RWPE1 (cell line): ENCODE measurements around the gene RPS6KB1.
"Not testable (repeated sequence)": the region's sequence is repeated elsewhere in the genome, so short reads cannot be mapped to it uniquely, and the experiment has no call there.

ENCODE experiments used
- CTCF ChIA-PET: fragments of 350-600 bp; sonication (Branson Sonifier 250); formaldehyde crosslinking; extraction: SDS; loops from one replicate; lab custom pipeline; 2021; lab: Yijun Ruan, JAX
- POLR2A ChIA-PET: fragments of 400-600 bp; formaldehyde crosslinking; extraction: SDS; loops from one replicate; lab custom pipeline; 2020; ENCODE audit warnings: antibody characterized with exemption; ENCODE audit not compliant: low non-redundant PET; lab: Yijun Ruan, JAX
- DNase-seq: peaks from one replicate; pipeline ENCODE4 v3.0.0; 2012; ENCODE audit warnings: low spot score
- H3K27ac ChIP-seq: fragments of 450-650 bp; 2 replicates; pipeline ENCODE4 v1.5.1; 2017
- CTCF ChIP-seq: fragments of 450-650 bp; conservative IDR thresholded peaks from 2 replicates; pipeline ENCODE4 v1.5.1; 2017; ENCODE audit warnings: low read depth, mild to moderate bottlenecking

RPS6KB1 gene

GRCh38 chr17:59940697-59941096 is 47.8 kb downstream of the RPS6KB1 start:
- DNase-seq, POLR2A ChIA-PET, CTCF ChIA-PET, H3K27ac ChIP-seq: not testable (repeated sequence)

GRCh38 chr17:59941131-59941530 is 48.2 kb downstream of the RPS6KB1 start:
- ChIA-PET POLR2A (no interaction called here), CTCF (interaction anchor here (0.6 kb wide), 1 partner anchor 443 kb away, joined by 3 read pairs; no protein-coding TSS in a partner anchor)
- H3K27ac ChIP-seq, result no peak overlapping the region
- no peak for TF ChIP-seq CTCF
- DNase-seq, result no peak

GRCh38 chr17:59946433-59946832 is 53.5 kb downstream of the RPS6KB1 start:
- H3K27ac ChIP-seq, DNase-seq, CTCF ChIA-PET, POLR2A ChIA-PET: not testable (repeated sequence)

GRCh38 chr17:59947310-59947709 is 54.4 kb downstream of the RPS6KB1 start:
- DNase-seq, CTCF ChIA-PET, H3K27ac ChIP-seq, POLR2A ChIA-PET: not testable (repeated sequence)

- no peak for DNase-seq
- TF ChIP-seq CTCF, result no peak
- H3K27ac ChIP-seq, result no peak overlapping the region
- CTCF ChIA-PET, result no interaction called here
- POLR2A ChIA-PET, result interaction anchor here (1.4 kb wide), 1 partner anchor 15 kb away, joined by 3 read pairs; the partner anchor contains the start of gene RNFT1
These were observed 57.1 kb downstream of the RPS6KB1 start for GRCh38 chr17:59950049-59950448.

GRCh38 chr17:59954856-59955255 is 61.9 kb downstream of the RPS6KB1 start:
- CTCF ChIA-PET, result no interaction called here
- POLR2A ChIA-PET, result no interaction called here
- DNase-seq, result no peak

GRCh38 chr17:59959574-59959973 is 66.7 kb downstream of the RPS6KB1 start:
- DNase-seq, H3K27ac ChIP-seq, POLR2A ChIA-PET: not testable (repeated sequence)
- CTCF ChIA-PET, result interaction anchor here (1.1 kb wide), 1 partner anchor 77 kb away, joined by 3 read pairs; no protein-coding TSS in a partner anchor

More at GRCh38 chr17:59954856-59955255, 61.9 kb downstream of the RPS6KB1 start:
- TF ChIP-seq CTCF, result no peak
- no peak overlapping the region for H3K27ac ChIP-seq

- no peak overlapping the region for H3K27ac ChIP-seq
- DNase-seq, result no peak
- TF ChIP-seq CTCF, result no peak
- POLR2A ChIA-PET, result no interaction called here
- CTCF ChIA-PET, result interaction anchor here (1.0 kb wide), 1 partner anchor 209 kb away, joined by 3 read pairs; no protein-coding TSS in a partner anchor
These were observed 69.9 kb downstream of the RPS6KB1 start for GRCh38 chr17:59962739-59963318.
